ENCODE results near the gene TRAF4.
"Not testable (repeated sequence)": the region's sequence is repeated elsewhere in the genome, so short reads cannot be mapped to it uniquely, and the experiment has no call there.

The TRAF4 gene

GRCh38 chr17:28783161-28783560 is 39.4 kb downstream of the TRAF4 start:
- no peak for DNase-seq (ENCODE audit: low read depth in 2 of 2)

DNA sequence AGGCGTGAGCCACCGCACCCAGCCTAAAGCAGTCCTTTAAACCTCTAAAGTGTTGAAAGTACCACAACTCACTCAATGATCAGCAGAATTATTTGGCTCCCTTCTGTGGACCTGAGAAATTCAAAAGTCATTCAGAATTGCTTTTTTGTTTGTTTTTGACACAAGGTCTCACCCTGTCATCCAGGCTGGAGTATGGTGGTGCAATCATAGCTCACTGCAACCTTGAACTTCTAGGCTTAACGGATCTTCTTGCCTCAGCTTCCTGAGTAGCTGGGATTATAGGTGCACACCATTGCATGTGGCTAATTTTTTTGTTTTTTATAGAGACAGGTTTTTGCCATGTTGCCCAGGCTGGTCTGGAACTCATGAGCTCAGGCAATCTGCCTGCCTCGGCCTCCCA is 44.3 kb downstream of the TRAF4 start:
- DNase-seq (ENCODE audit: low read depth in 2 of 2) = no peak

DNA sequence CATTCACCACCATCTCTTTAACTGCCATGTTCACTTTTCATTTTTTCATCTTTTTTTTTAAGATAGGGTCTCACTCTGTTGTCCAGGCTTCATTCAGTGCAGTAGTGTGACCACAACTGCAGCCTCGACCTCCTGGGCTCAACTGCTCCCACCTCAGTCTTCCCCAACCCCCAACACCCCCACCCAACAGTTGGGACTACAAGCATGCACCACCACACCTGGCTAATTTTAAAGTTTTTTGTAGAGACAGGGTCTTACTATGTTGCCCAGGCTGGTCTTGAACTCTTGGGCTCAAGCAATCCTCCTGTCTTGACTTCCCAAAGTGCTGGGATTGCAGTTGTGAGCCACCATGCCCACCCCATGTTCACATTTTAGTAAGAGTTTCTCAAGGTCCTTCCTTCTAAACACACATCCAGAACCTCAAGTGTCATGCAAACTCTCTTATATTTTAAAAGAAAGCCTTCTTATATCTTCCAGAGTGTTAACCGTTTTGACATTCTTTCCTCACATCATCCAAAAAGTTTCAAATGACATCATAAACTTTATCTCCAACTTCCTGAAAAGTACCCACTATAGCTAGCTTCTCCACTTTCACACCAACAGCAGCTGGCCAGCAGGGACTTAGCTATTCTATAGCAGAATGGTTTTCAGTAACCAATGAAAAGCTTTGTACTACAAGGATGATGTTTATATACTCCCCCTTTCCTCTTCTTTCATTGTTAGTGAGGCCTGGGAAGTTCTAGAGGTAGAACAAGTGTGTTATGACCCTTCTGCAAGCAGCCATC is 49.3 kb downstream of the TRAF4 start:
- DNase-seq (ENCODE audit: low read depth in 2 of 2) = no peak

DNA sequence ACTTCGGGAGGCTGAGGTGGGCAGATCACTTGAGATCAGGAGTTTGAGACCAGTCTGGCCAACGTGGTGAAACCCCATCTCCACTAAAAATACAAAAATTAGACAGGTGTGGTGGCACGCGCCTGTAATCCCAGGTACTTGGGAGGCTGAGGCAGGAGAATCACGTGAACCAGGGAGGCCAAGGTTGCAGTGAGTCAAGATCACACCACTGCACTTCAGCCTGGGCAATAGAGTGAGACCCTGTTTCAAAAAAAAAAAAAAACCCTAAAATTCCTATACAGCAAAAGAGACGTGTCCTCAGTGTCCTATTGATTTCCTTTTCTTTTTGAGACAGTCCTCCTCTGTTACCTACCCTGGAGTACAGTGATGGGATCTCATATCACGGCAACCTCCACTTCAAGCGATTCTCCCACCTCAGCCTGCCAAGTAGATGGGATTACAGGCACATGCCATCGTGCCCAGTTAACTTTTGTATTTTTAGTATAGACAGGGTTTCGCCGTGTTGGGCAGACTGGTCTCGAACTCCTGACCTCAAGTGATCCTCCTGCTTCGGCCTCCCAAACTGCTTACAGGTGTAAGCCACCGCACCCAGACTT is 51.1 kb downstream of the TRAF4 start:
- DNase-seq (ENCODE audit: low read depth in 2 of 2) = not testable (repeated sequence)

- DNase-seq (ENCODE audit: low read depth in 2 of 2) = no peak
Measured at GRCh38 chr17:28796062-28796461, 52.3 kb downstream of the TRAF4 start.
